Esophagus squamous epithelium (tissue), 5 donors: ENCODE data around the gene MAPRE3. TPM values are rescaled to one million over a fixed set of nuclear protein-coding genes. Genes with fewer than 3 reads are reported as not detected.

Experiments
- DNase-seq: peaks from one replicate; lab custom pipeline; 2025; lab: John Stamatoyannopoulos, UW
- H3K27ac ChIP-seq, 4 donors: fragments of 200-600 bp; sonication (generic); one replicate each; pipeline ENCODE4 v1.5.1; 2016 to 2019; ENCODE audit warnings: mild to moderate bottlenecking in 1 of 4
- H3K27me3 ChIP-seq, 4 donors: fragments of 200-600 bp; sonication (generic); 1 replicate in 3 of 4; 2 replicates in 1 of 4; pipeline versions ENCODE4 v1.5.1 to v1.6.0; 2017 to 2021; ENCODE audit warnings: antibody characterized with exemption in 1 of 4
- H3K36me3 ChIP-seq, 3 donors: fragments of 200-600 bp; sonication (generic); one replicate each; pipeline ENCODE4 v1.5.1; 2016 to 2019
- H3K4me1 ChIP-seq, 3 donors: fragments of 200-600 bp; sonication (generic); one replicate each; pipeline ENCODE4 v1.5.1; 2017 to 2019
- H3K4me3 ChIP-seq, 4 donors: fragments of 200-600 bp; sonication (generic); 1 replicate in 3 of 4; 2 replicates in 1 of 4; pipeline ENCODE4 v1.5.1; 2016 to 2019; ENCODE audit warnings: mild to moderate bottlenecking in 2 of 4, moderate library complexity in 1 of 4
- H3K9me3 ChIP-seq, 3 donors: fragments of 200-600 bp; sonication (generic); one replicate each; pipeline ENCODE4 v1.5.1; 2016 to 2019
- CTCF ChIP-seq, 6 experiments: fragments of 450-650 bp in 4 of 6; fragments of 200-600 bp in 2 of 6; sonication (generic) in 2 of 6; IDR thresholded peaks; one replicate each; pipeline ENCODE4 v1.5.1; 2016 to 2019; ENCODE audit warnings: antibody characterized with exemption in 6 of 6, mild to moderate bottlenecking in 4 of 6, moderate library complexity in 4 of 6
- POLR2A ChIP-seq, 4 donors: fragments of 450-650 bp; IDR thresholded peaks; one replicate each; pipeline ENCODE4 v1.6.1; 2017; ENCODE audit warnings: antibody characterized with exemption in 4 of 4, mild to moderate bottlenecking in 4 of 4, moderate library complexity in 3 of 4
- WGBS, 2 donors: methylation state at CpG; one replicate each; pipeline ENCODE4 v1.1.5; 2018; 5-methylcytosine and 5-hydroxymethylcytosine counted together
- intact Hi-C: fragments of 100-400 bp; cut with DNase I; formaldehyde crosslinking; loops from one replicate; pipeline ENCODE4 v1.15.0; 2022
- total RNA-seq, 4 donors: library from RNA; depleted of rRNA; stranded (reverse); fragments of >200 nt; gene quantifications; one replicate each; pipeline ENCODE4 v1.1.0, GENCODE V29; 2016
- donor health status: DM: yes; HTN: yes; CAD: no.

Gene MAPRE3
- total RNA-seq, 4 donors from 2014 or later, result 4.4 to 7.6 (median 5.2) TPM

GRCh38 chr2:27009716-27010115, 39.3 kb downstream of the MAPRE3 start:
- no peaks in the 10 kb centered on the region for H3K9me3 ChIP-seq
- DNase-seq, result no peak
- no peak overlapping the region for H3K4me3 ChIP-seq
- peaks cover 0 to 2% (median 0%) of the 10 kb centered on the region in 3 donors for H3K4me1 ChIP-seq
- H3K27me3 ChIP-seq, result no peaks in the 10 kb centered on the region
- WGBS, 2 donors, result 45 to 62% methylated on average over 2 of the region's 2 CpGs
- TF ChIP-seq CTCF (IDR thresholded peaks at IDR 0.05), result no peak
- TF ChIP-seq POLR2A (IDR thresholded peaks at IDR 0.05), result no peak
- intact Hi-C loops, result no loop called here
- H3K27ac ChIP-seq, result no peak overlapping the region
- no peaks in the 10 kb centered on the region for H3K36me3 ChIP-seq

GRCh38 chr2:27010139-27010538, 39.7 kb downstream of the MAPRE3 start:
- Histone ChIP-seq H3K27me3 (no peaks in the 10 kb centered on the region), H3K36me3 (no peaks in the 10 kb centered on the region), H3K4me3 (no peak overlapping the region), H3K27ac (no peak overlapping the region), H3K9me3 (no peaks in the 10 kb centered on the region), H3K4me1 (peaks cover 0 to 6% (median 0%) of the 10 kb centered on the region in 3 donors)
- WGBS, 2 donors, result 82 to 87% methylated on average over 2 to 3 of the region's 3 CpGs
- intact Hi-C loops, result no loop called here
- no peak for DNase-seq
- TF ChIP-seq CTCF (IDR thresholded peaks at IDR 0.05), result no peak
- TF ChIP-seq POLR2A (IDR thresholded peaks at IDR 0.05), result no peak

- TF ChIP-seq POLR2A (IDR thresholded peaks at IDR 0.05) (no peak), CTCF (IDR thresholded peaks at IDR 0.05) (no peak)
- intact Hi-C loops, result no loop called here
- WGBS, 2 donors, result 80 to 96% methylated on average over 4 of the region's 4 CpGs
- no peak for DNase-seq
- H3K9me3 ChIP-seq, result no peaks in the 10 kb centered on the region
- H3K36me3 ChIP-seq, result no peaks in the 10 kb centered on the region
- peaks cover 0 to 23% (median 0%) of the 10 kb centered on the region in 3 donors for H3K4me1 ChIP-seq
- no peak overlapping the region for H3K4me3 ChIP-seq
- H3K27me3 ChIP-seq, result no peaks in the 10 kb centered on the region
- no peak overlapping the region for H3K27ac ChIP-seq
These were observed 43.3 kb downstream of the MAPRE3 start for GRCh38 chr2:27013738-27014137.

DNA sequence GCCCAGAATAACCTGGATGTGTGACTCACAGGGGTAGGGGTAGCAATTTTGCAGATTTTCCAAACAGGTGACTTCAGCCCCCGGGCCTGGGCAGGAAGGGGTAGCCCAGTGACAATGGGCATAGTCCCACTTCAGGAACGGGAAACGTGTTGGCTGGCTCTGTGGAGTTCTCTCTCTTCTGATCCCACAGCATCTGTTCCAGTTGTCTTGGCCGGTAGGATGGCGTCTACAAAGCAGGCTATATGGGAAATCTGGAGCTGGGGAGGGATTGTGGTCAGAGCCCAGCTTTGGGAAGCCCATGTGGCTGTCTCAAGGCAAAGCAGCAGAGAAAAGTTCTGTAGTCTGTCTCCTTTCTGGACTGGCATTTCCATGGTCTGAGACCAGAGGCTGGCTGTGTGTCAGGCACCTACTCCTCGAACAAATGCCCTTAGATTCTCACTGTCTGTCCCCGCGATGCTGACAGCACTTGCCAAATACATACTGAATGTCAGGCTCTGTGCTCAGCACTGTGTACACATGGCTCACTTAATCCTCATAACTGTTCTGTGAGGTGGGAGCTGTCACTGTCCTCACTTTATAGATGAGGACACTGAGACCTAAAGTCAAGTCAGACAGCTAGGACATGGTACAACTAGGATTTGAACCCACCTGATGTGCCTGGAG, 44.5 kb downstream of the MAPRE3 start:
- Histone ChIP-seq H3K27me3 (no peaks in the 10 kb centered on the region), H3K4me3 (no peak overlapping the region), H3K36me3 (no peaks in the 10 kb centered on the region), H3K9me3 (no peaks in the 10 kb centered on the region), H3K27ac (no peak overlapping the region), H3K4me1 (peaks cover 0 to 23% (median 0%) of the 10 kb centered on the region in 3 donors)
- intact Hi-C loops, result loop anchor here (5.0 kb wide), 1 partner anchor 53 kb away; no protein-coding TSS in a partner anchor
- 81 to 89% methylated on average over 3 to 5 of the region's 8 CpGs for WGBS, 2 donors
- DNase-seq, result no peak
- TF ChIP-seq CTCF (IDR thresholded peaks at IDR 0.05) (no peak), POLR2A (IDR thresholded peaks at IDR 0.05) (no peak)

- no peaks in the 10 kb centered on the region for H3K27me3 ChIP-seq
- peak; percentile 35 to 78 (median 67) for TF ChIP-seq CTCF (IDR thresholded peaks at IDR 0.05)
- no peak for TF ChIP-seq POLR2A (IDR thresholded peaks at IDR 0.05)
- no peak for DNase-seq
- no peak overlapping the region for H3K27ac ChIP-seq
- WGBS, 2 donors, result 50 to 67% methylated on average over 2 to 3 of the region's 3 CpGs
- peaks cover 0 to 39% (median 7%) of the 10 kb centered on the region in 3 donors for H3K4me1 ChIP-seq
- no peaks in the 10 kb centered on the region for H3K9me3 ChIP-seq
- H3K36me3 ChIP-seq, result no peaks in the 10 kb centered on the region
- intact Hi-C loops, result loop anchor here (5.0 kb wide), 1 partner anchor 55 kb away; no protein-coding TSS in a partner anchor
- H3K4me3 ChIP-seq, result no peak overlapping the region
These were observed 46.4 kb downstream of the MAPRE3 start for GRCh38 chr2:27016801-27017325.
